Stimulated activated CD8-positive, alpha-beta memory T cell treated with anti-CD3 and anti-CD28 coated beads, Interleukin-12 subunit alpha, Interleukin-12 subunit beta, amount 100 ng/mL, for 4 hours (primary cell): ENCODE measurements around the gene TBC1D16.

ENCODE experiments used
- DNase-seq: peaks from one replicate; pipeline ENCODE4 v3.0.0-alpha.2; 2020; ENCODE audit warnings: low read depth

TBC1D16 gene

GRCh38 chr17:79925242-79925957, 110.3 kb downstream of the TBC1D16 start:
- DNase-seq: no peak

DNA sequence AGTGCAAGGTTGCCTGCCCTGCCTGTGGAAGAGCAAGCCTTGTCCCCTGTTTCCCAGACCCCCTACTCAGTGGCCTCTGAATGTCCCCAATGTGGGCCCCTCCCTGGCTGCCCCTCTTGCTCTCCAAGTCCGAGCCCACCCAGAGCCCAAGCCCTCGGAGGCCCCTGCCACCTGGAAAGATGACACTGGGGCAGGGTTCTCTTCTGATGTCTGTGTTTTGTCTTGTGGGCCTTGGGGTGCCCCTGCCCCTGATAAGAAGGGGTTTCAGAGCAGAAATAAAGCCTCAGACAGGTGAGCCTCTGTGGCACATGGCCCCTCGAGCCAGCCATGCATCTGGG, 111.1 kb downstream of the TBC1D16 start:
- no peak for DNase-seq

DNA sequence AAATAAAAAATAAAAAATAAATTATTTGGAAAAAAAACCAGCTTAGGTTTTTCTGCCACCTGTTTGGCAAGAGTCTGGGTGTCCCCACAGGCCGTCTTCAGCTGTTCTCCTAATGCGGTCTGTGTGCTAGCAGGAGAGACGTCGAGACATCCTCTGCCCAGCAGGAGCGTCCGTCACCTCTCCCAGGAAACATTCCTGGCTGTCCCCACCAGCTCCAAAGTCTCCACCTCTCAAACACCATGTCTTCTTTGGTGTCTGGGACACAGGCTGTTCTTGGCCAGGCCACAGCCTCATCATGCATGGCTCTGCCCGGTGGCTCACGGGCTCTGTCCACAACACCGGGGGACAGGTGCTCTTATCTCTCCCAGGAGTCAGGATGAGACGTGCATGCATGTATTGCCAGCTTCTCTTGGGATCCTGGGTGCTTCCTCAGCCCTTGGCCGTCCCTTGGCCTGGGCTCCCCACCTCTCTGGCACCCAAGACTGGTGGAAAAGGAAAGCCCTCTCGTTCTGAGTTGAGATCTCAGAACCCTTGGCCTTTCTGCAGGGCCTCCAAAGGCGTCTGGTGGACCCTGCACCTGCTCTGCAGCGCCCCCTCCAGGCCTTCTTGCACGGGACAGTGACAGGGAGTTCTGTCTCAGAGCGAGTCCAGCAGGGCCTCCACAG, 111.6 kb downstream of the TBC1D16 start:
- no peak for DNase-seq

DNA sequence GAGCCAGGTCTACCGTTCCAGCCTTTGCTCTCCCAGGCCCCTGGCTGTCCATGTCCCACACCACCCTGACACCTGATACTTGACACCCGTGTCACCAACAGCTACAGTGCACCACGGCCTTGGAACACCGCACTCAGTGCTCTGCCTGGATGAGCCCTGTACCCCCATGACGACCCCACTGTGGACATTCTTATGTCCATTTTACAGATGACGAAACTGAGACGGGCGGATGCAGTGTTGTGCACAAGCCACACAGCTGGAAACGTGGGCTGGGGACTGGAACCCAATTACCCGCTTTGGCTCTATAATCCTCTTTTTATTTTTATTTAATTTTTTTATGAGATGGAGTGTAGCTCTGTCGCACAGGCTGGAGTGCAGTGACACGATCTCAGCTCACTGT, 112.9 kb downstream of the TBC1D16 start:
- no peak for DNase-seq

DNA sequence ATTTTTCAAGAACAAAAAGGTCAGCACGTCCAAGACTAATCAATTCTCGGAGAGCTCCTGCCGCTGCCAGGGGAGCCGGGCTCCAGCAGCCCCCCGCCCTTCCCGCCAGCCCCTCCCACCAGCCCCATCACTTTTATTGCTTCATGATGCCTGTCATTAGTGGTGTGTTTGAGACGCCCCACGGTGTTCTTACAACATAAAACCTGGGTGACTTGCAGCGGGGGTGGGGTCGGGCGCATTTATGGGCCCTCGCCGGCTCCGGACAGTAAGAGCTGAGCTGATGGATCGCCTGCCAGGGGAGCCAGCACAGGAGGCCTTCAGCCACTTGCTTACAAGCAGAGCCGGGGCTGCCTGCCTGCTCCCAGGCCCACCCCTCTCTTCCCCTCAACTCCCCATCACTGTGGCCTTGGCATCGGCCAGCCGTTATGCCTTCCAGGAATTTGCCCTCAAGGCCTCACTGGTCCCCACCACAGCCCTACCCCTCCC, 113.5 kb downstream of the TBC1D16 start:
- DNase-seq: no peak

- DNase-seq: no peak
Measured at GRCh38 chr17:79921411-79922115, 114.1 kb downstream of the TBC1D16 start.

DNA sequence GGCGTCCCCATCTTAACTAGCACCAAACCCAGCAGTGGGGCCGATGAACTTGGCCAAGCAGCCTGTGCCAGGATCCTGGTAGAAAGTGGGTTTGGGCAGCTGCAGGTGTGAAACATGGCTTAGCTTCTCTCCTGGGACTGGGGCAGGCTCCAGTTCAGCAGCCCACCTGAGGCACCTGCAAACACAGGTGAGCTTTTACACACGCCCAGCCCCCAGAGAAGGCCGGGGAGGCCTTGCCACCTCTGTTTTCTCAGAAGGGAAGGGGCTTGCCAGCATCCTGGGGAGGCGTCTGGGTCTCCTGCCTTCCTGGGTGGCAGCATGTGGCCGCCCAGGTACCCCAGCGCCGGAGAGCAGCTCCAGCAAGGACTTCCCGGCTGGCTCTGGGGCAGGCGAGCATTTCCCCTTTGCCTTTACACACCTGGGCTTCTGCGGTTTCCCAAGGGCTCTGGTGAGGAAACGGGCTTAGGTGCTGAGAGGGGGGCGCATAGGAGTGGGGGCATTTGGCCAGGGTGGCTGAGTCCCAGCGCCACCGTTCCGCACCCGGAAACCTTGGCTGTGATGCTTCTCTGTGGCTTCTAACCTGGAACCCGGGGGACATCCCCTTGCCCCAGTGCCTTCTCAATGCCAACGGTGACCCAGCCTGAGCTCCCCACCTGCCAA, 114.8 kb downstream of the TBC1D16 start:
- no peak for DNase-seq

DNA sequence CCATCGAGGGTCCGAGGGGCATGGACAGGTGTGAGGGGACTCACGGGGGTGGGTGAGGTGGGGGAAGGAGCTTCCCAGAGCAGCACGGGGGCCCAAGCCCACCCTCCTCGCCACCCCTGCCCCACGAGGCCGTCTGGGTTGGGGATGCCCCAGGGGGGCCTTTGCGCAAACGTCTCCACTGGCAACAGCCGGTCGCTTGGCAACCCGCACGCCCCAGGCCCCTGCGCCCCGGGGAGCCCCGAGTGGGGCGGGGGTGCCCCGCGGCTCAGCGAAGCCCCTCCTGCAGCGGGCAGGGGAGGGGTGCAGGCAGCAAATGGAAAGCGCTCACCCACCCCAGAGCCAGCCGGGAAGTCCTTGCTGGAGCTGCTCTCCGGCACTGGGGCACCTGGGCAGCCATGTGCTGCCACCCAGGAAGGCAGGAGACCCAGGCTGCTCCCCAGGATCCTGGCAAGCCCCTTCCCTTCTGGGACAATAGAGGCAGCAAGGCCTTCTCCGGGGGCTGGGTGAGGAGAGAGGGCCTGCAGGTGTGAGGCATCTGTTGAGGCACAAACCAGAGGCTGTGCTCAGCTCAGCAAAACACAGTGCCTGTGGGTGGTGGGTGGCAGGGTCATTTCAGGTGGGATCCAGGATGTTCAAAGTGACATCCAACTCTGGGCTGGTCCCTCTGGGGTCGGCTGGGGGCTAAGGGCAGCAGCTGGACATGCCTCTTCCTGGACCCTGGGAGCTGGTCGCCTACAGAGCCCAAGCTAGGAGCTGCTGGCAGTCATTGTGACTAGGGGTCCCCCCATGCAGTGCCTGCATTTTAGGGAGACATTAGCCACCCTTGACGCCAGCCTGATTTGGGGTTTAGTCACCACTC, 115.6 kb downstream of the TBC1D16 start:
- no peak for DNase-seq

- no peak for DNase-seq
Measured at GRCh38 chr17:79919164-79919585, 116.5 kb downstream of the TBC1D16 start.

DNA sequence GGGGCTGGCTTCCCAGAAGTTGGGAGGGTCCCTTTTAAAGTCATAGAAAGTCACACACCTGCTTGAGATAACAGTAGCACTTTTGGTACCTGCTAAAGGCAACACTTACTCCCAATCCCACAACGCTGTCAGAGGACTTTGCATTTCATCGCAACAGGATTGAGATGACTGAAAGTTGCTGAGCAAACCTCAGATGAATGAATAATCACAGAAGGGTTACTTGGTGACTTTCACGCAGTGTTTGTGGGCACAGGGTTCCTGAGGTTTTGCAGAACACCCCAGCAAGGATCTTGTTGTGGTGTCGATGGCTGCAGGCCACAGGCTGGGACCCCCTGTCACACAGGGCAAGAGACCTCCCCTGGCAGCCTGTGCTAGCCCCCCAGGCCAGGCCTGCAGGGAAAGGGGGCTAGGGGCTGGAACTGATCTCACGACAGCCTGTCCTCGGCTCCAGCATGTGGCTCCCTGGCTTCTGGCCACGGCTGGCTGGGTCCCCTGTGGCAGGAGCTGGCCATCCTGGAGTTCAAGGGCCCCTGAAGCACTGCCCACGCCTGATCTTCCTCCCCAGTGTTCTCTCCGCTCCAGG, 117.0 kb downstream of the TBC1D16 start:
- no peak for DNase-seq

- DNase-seq: no peak
Measured at GRCh38 chr17:79917902-79918484, 117.7 kb downstream of the TBC1D16 start.

- no peak for DNase-seq
Measured at GRCh38 chr17:79916991-79917901, 118.4 kb downstream of the TBC1D16 start.

DNA sequence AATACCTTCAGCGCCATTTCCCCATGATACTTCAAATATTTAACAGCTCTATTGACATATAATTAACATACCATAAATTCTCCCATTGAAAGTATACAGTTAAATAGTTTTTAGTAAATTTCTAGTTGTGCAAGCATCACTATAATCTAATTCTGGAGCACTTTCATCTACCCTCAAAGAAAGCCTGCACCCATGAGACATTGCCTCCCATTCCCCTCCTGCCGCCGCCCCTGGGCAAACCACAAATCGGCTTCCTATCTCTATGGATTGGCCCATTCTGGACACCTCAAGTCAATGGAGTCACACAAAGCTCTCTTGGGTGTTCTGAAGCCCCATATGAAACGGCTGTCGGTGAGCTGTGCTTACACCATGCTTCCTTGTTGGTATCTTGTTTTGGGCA, 119.2 kb downstream of the TBC1D16 start:
- no peak for DNase-seq

DNA sequence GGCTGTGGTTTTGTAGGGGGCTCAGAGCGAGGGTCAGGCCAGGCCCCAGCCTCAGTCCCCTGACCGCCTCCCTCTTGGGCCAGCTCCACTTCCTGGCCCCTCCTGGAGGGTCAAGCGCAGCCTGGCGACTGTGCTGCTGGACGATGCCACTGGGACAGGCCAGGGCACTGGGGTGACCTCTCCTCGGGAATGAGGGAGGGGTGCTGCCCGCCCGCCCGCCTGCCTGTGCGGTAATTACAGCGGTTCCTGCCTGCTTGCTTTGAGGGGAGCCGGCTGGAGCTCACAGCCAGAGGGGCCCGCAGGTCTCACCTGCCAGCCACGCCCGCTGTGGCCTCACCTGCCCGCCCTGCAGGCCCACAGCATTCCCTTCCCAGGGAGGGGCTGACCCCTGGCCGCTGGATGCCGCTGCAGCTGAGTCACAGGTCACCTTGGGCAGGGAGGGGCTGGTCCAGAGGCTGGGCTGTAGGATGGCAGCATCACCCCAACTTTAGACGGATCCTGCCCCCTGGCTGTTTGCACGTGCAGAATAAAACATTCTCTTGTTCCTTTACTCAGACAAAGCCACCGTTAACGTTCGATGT, 119.7 kb downstream of the TBC1D16 start:
- DNase-seq: no peak

DNA sequence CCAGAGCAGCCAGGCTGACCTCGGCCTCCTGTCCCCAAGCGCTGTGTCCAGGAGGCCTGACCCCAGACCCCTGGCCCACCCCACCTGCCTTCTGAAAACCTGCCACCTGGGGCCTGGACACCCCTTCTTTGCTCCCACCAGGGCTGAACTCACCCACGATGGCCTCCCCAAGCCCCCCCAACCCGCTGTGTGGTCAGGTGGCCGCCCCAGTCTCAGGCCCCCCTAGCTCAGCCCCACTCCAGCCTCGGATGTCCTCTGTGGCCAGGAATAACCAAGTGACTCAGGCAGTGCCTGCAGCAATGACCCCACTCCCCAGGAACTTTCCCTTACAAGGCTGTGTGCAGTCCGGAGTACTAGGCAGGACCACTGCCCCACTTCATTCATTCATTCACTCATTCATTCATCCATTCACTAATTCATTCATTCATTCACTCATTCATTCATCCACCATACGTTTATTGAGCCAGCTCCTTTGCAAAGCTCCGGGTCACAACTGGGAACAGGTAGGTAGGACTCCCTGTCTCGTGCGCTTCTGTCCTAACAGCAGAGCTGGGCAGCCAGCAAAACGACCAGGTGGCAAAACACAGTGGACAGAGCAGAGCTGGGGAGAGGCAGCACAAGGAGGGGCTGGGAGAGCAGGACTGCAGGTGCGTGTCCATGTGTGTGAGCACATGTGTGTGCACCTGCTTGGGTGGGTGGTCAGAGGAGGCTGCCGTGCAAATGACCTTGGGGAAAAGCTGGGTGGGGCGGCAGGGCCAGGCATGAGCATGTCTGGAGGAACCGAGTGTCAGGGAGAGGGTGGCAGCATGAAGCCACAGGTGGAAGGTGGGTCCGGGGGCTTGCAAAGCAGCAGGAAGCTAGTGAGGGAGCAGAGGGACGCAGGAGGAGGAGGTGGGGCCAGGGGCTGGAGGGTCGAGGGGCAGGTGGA, 120.6 kb downstream of the TBC1D16 start:
- no peak for DNase-seq

DNA sequence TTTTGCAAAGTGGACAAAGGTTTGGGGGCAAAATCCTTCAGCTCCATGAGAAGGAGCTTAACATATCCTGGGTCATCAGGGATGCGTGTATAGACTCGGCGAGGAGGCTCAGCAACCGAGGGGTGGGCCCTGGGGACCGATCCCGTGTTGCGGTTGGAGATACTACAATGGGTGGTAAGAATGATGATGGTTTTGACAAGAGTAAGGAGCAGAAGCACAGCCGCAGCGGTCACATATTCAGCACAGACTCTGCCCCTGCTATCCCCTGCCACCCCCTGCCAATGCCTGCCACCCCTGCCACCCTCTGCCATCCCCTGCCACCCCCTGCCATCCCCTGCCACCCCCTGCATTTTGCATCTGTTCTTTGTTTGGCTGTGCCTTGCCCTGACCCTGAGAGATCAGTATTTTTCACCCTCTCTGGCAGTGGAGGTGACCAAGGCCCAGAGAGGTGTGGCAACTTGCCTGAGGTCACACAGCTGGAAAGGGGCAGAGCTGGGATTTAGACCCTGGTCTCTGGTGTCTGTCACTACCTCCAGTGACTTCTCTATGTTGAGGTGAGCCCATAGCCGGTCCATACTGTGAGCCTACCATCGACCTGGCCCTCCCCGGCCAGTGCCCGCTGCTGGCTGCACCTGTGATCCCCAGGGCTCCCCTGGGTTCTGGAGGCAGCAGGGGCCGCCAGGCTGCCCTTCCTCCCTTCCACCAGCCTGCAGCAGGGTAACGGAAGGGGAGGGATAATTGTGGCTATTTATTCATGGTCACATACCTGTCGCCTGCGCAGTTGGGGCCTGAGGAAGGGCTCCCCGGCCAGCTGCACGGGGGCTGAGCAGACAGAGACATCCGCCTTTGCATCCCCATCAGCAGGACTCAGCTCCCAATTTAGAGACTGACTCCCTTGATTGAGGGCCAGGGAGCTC, 121.5 kb downstream of the TBC1D16 start:
- no peak for DNase-seq

DNA sequence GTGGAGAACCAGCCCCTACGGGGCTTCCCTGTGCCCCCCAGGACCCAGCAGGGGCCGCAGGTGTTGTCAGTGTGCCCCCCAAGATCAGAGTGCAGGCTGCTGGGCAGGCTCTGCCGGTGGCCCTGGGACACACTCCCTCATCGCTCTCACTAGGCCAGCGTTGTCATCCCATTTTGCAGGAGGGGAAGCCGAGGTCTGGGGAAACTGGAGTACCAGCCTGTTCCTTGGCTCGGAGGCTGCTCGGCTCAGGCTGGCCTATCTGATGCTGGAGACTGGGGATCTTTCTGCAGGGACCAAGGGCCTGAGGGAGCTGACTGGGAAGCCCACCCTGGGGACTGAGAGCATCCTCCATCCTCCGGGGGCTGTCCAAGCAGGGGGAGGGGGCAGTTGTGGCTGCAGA, 122.2 kb downstream of the TBC1D16 start:
- DNase-seq: no peak
